Mesendoderm (in vitro differentiated cells): ENCODE measurements around the gene MARCHF10.

Experiments
- DNase-seq: peaks from one replicate; pipeline ENCODE4 v3.0.0; 2013
- H2AK5ac ChIP-seq: 2 replicates; pipeline ENCODE4 v1.6.1; 2013; ENCODE audit warnings: low read length, inconsistent platforms
- H2BK120ac ChIP-seq: 2 replicates; pipeline ENCODE4 v1.6.1; 2013; ENCODE audit warnings: low read depth, mild to moderate bottlenecking, low read length, moderate library complexity, mixed read lengths
- H2BK15ac ChIP-seq: replicated peaks from 2 replicates; pipeline ENCODE4 v1.6.1; 2013; ENCODE audit warnings: low read depth, mild to moderate bottlenecking, moderate library complexity
- H2BK5ac ChIP-seq: 2 replicates; pipeline ENCODE4 v1.6.1; 2013; ENCODE audit warnings: low read length, inconsistent platforms
- H3K18ac ChIP-seq: 2 replicates; pipeline ENCODE4 v1.6.1; 2013; ENCODE audit warnings: mild to moderate bottlenecking, low read length, mixed read lengths
- H3K23ac ChIP-seq: one replicate; pipeline ENCODE4 v1.6.1; 2013; ENCODE audit warnings: low read length
- H3K27ac ChIP-seq: 2 replicates; pipeline ENCODE4 v1.5.1; 2013; ENCODE audit warnings: low read depth, mild to moderate bottlenecking, inconsistent platforms, low read length, moderate library complexity
- H3K27me3 ChIP-seq: 2 replicates; pipeline ENCODE4 v1.6.1; 2013; ENCODE audit warnings: low read length, control low read depth, mild to moderate bottlenecking, inconsistent platforms; ENCODE audit not compliant: insufficient read depth, poor library complexity
- H3K36me3 ChIP-seq: 2 replicates; pipeline ENCODE4 v1.6.1; 2013; ENCODE audit warnings: low read length, inconsistent platforms; ENCODE audit not compliant: control insufficient read depth, insufficient read depth
- H3K4ac ChIP-seq: one replicate; pipeline ENCODE4 v1.6.1; 2013; ENCODE audit warnings: low read depth, mild to moderate bottlenecking, low read length, moderate library complexity
- H3K4me1 ChIP-seq: 2 replicates; pipeline ENCODE4 v1.6.1; 2013; ENCODE audit warnings: low read depth, low read length, inconsistent platforms; ENCODE audit not compliant: control insufficient read depth
- H3K4me2 ChIP-seq: 2 replicates; pipeline ENCODE4 v1.6.1; 2013; ENCODE audit warnings: low read length
- H3K4me3 ChIP-seq: 2 replicates; pipeline ENCODE4 v1.5.1; 2013; ENCODE audit warnings: mild to moderate bottlenecking, low read length
- H3K56ac ChIP-seq: one replicate; pipeline ENCODE4 v1.6.1; 2013; ENCODE audit warnings: low read length
- H3K79me1 ChIP-seq: 2 replicates; pipeline ENCODE4 v1.6.1; 2013; ENCODE audit warnings: low read length, inconsistent platforms
- H3K79me2 ChIP-seq: 2 replicates; pipeline ENCODE4 v1.6.1; 2013; ENCODE audit warnings: mild to moderate bottlenecking, low read length; ENCODE audit not compliant: control insufficient read depth, insufficient read depth
- H3K9ac ChIP-seq: 2 replicates; pipeline ENCODE4 v1.6.1; 2013; ENCODE audit warnings: low read length, inconsistent platforms
- H4K5ac ChIP-seq: one replicate; pipeline ENCODE4 v1.6.1; 2013; ENCODE audit warnings: low read length
- H4K8ac ChIP-seq: one replicate; pipeline ENCODE4 v1.6.1; 2013; ENCODE audit warnings: low read depth, mild to moderate bottlenecking, control low read depth, low read length, moderate library complexity
- WGBS: extraction: QIAGEN DNeasy Blood & Tissue Kit; methylation state at CpG from one replicate; pipeline ENCODE4 v1.1.7; 2013; ENCODE audit warnings: low lambda C conversion rate, missing lambda C conversion rate; ENCODE audit not compliant: insufficient coverage; ENCODE audit errors: extremely low coverage; 5-methylcytosine and 5-hydroxymethylcytosine counted together

Gene MARCHF10

GRCh38 chr17:62753562-62753961 is 54.6 kb downstream of the MARCHF10 start:
- Histone ChIP-seq H3K79me1 (no peaks in the 10 kb centered on the region), H3K4ac (no peak overlapping the region), H3K4me1 (no peaks in the 10 kb centered on the region), H4K8ac (no peak overlapping the region), H2BK5ac (no peak overlapping the region), H2BK120ac (no peak overlapping the region), H3K23ac (no peak overlapping the region), H3K79me2 (no peaks in the 10 kb centered on the region), H3K9ac (no peak overlapping the region), H2AK5ac (no peak overlapping the region), H3K36me3 (no peaks in the 10 kb centered on the region), H3K27ac (no peak overlapping the region), H3K4me2 (no peak overlapping the region), H4K5ac (no peak overlapping the region), H2BK15ac (no peak overlapping the region), H3K4me3 (no peak overlapping the region), H3K27me3 (no peaks in the 10 kb centered on the region), H3K56ac (no peak overlapping the region), H3K18ac (no peak overlapping the region)
- no CpG with 5 or more reads among the region's 7 CpGs for WGBS
- DNase-seq = no peak

GRCh38 chr17:62751060-62751691 is 56.9 kb downstream of the MARCHF10 start:
- Histone ChIP-seq H3K79me2 (no peaks in the 10 kb centered on the region), H3K36me3 (no peaks in the 10 kb centered on the region), H3K4me3 (no peak overlapping the region), H3K4me2 (no peak overlapping the region), H4K5ac (no peak overlapping the region), H2BK15ac (no peak overlapping the region), H3K27ac (no peak overlapping the region), H3K4me1 (no peaks in the 10 kb centered on the region), H3K56ac (no peak overlapping the region), H3K18ac (no peak overlapping the region), H3K23ac (no peak overlapping the region), H2AK5ac (no peak overlapping the region), H2BK120ac (no peak overlapping the region), H2BK5ac (no peak overlapping the region), H3K79me1 (no peaks in the 10 kb centered on the region), H3K4ac (no peak overlapping the region), H4K8ac (no peak overlapping the region), H3K27me3 (no peaks in the 10 kb centered on the region), H3K9ac (no peak overlapping the region)
- no CpG with 5 or more reads among the region's 12 CpGs for WGBS
- DNase-seq = no peak

- no peaks in the 10 kb centered on the region for H3K79me1 ChIP-seq
- H3K79me2 ChIP-seq = no peaks in the 10 kb centered on the region
- H3K9ac ChIP-seq = no peak overlapping the region
- no peak overlapping the region for H3K56ac ChIP-seq
- H3K4ac ChIP-seq = no peak overlapping the region
- no peak overlapping the region for H3K4me2 ChIP-seq
- H3K27me3 ChIP-seq = no peaks in the 10 kb centered on the region
- no peak overlapping the region for H2BK120ac ChIP-seq
- H4K5ac ChIP-seq = no peak overlapping the region
- no peak overlapping the region for H3K4me3 ChIP-seq
- DNase-seq = peak; percentile 36
- no peak overlapping the region for H4K8ac ChIP-seq
- no peak overlapping the region for H2BK5ac ChIP-seq
- no peaks in the 10 kb centered on the region for H3K36me3 ChIP-seq
- WGBS = no CpG with 5 or more reads among the region's 15 CpGs
- H3K27ac ChIP-seq = no peak overlapping the region
- no peak overlapping the region for H2AK5ac ChIP-seq
- no peaks in the 10 kb centered on the region for H3K4me1 ChIP-seq
- no peak overlapping the region for H2BK15ac ChIP-seq
- no peak overlapping the region for H3K18ac ChIP-seq
- no peak overlapping the region for H3K23ac ChIP-seq
These were observed 57.5 kb downstream of the MARCHF10 start for GRCh38 chr17:62750631-62751051.

- Histone ChIP-seq H3K9ac (no peak overlapping the region), H3K4me3 (no peak overlapping the region), H4K5ac (no peak overlapping the region), H2BK5ac (no peak overlapping the region), H3K79me2 (no peaks in the 10 kb centered on the region), H2BK15ac (no peak overlapping the region), H3K27me3 (no peaks in the 10 kb centered on the region), H4K8ac (no peak overlapping the region), H3K79me1 (no peaks in the 10 kb centered on the region), H2BK120ac (no peak overlapping the region), H3K4me1 (no peaks in the 10 kb centered on the region), H2AK5ac (no peak overlapping the region), H3K18ac (no peak overlapping the region), H3K23ac (no peak overlapping the region), H3K36me3 (no peaks in the 10 kb centered on the region), H3K56ac (no peak overlapping the region), H3K4ac (no peak overlapping the region), H3K27ac (no peak overlapping the region), H3K4me2 (no peak overlapping the region)
- DNase-seq = no peak
- no CpG with 5 or more reads among the region's 17 CpGs for WGBS
These were observed 58.2 kb downstream of the MARCHF10 start for GRCh38 chr17:62749926-62750325.

GRCh38 chr17:62746941-62747340 is 61.2 kb downstream of the MARCHF10 start:
- H3K9ac ChIP-seq = no peak overlapping the region
- H2BK120ac ChIP-seq = no peak overlapping the region
- H4K8ac ChIP-seq = no peak overlapping the region
- no peak overlapping the region for H3K56ac ChIP-seq
- no peaks in the 10 kb centered on the region for H3K27me3 ChIP-seq
- H4K5ac ChIP-seq = no peak overlapping the region
- no peaks in the 10 kb centered on the region for H3K36me3 ChIP-seq
- no peak overlapping the region for H3K4me3 ChIP-seq
- H3K23ac ChIP-seq = no peak overlapping the region
- no peak for DNase-seq
- H3K4me2 ChIP-seq = no peak overlapping the region
- no CpG with 5 or more reads among the region's 8 CpGs for WGBS
- no peaks in the 10 kb centered on the region for H3K79me2 ChIP-seq
- H3K4me1 ChIP-seq = no peaks in the 10 kb centered on the region
- no peak overlapping the region for H2BK5ac ChIP-seq
- no peaks in the 10 kb centered on the region for H3K79me1 ChIP-seq
- no peak overlapping the region for H3K4ac ChIP-seq
- no peak overlapping the region for H2BK15ac ChIP-seq
- no peak overlapping the region for H3K27ac ChIP-seq
- no peak overlapping the region for H2AK5ac ChIP-seq
- H3K18ac ChIP-seq = no peak overlapping the region

- H3K23ac ChIP-seq = no peak overlapping the region
- H3K4me2 ChIP-seq = no peak overlapping the region
- no peak overlapping the region for H2AK5ac ChIP-seq
- no peak overlapping the region for H3K4me3 ChIP-seq
- no peaks in the 10 kb centered on the region for H3K79me2 ChIP-seq
- H3K36me3 ChIP-seq = no peaks in the 10 kb centered on the region
- no CpG with 5 or more reads among the region's 7 CpGs for WGBS
- no peak for DNase-seq
- H2BK5ac ChIP-seq = no peak overlapping the region
- no peak overlapping the region for H2BK15ac ChIP-seq
- no peak overlapping the region for H3K4ac ChIP-seq
- H4K8ac ChIP-seq = no peak overlapping the region
- no peak overlapping the region for H4K5ac ChIP-seq
- no peaks in the 10 kb centered on the region for H3K27me3 ChIP-seq
- H3K4me1 ChIP-seq = no peaks in the 10 kb centered on the region
- H3K27ac ChIP-seq = no peak overlapping the region
- no peaks in the 10 kb centered on the region for H3K79me1 ChIP-seq
- no peak overlapping the region for H3K56ac ChIP-seq
- H3K9ac ChIP-seq = no peak overlapping the region
- H3K18ac ChIP-seq = no peak overlapping the region
- H2BK120ac ChIP-seq = no peak overlapping the region
These were observed 62.3 kb downstream of the MARCHF10 start for GRCh38 chr17:62745806-62746205.
